H1 (cell line): Measurements from ENCODE around the gene RFLNA. TPM values are rescaled to one million over a fixed set of nuclear protein-coding genes. Genes with fewer than 3 reads are reported as not detected.

ENCODE experiments used
- CTCF ChIA-PET: fragments of 300-600 bp; sonication (Branson Sonifier 250); formaldehyde crosslinking; loops from one replicate; lab custom pipeline; 2021; ENCODE audit not compliant: partially characterized antibody; lab: Charles Lee
- POLR2A ChIA-PET: fragments of 300-600 bp; sonication (Branson Sonifier 250); formaldehyde crosslinking; loops from one replicate; lab custom pipeline; 2021; ENCODE audit warnings: inconsistent platforms; ENCODE audit not compliant: partially characterized antibody; lab: Charles Lee
- DNase-seq, 2 experiments: peaks; one replicate each; pipeline versions ENCODE4 v3.0.0 to v3.0.0-alpha.2; 2010 to 2022; ENCODE audit warnings: low spot score in 2 of 2, low read depth in 1 of 2, mixed read lengths in 1 of 2
- FAIRE-seq: peaks from 2 replicates; lab custom pipeline; 2011; peaks lifted over from hg19 to GRCh38; lab: Jason Lieb, UNC
- H2AFZ ChIP-seq: 2 replicates; pipeline ENCODE4 v1.8.1; 2012; ENCODE audit warnings: low read length, inconsistent platforms
- H2AK5ac ChIP-seq: 2 replicates; pipeline ENCODE4 v1.6.1; 2013; ENCODE audit warnings: low read depth, low read length
- H2BK120ac ChIP-seq: replicated peaks from 2 replicates; pipeline ENCODE3; 2013; ENCODE audit warnings: low read depth, low read length, inconsistent platforms
- H2BK12ac ChIP-seq: 2 replicates; pipeline ENCODE4 v1.6.1; 2013; ENCODE audit warnings: low read depth, low read length
- H2BK15ac ChIP-seq: 2 replicates; pipeline ENCODE4 v1.6.1; 2013; ENCODE audit warnings: low read length
- H2BK20ac ChIP-seq: 2 replicates; pipeline ENCODE4 v1.6.1; 2013; ENCODE audit warnings: low read length
- H2BK5ac ChIP-seq: 2 replicates; pipeline ENCODE4 v1.6.1; 2013; ENCODE audit warnings: low read depth, low read length
- H3K14ac ChIP-seq: 2 replicates; pipeline ENCODE4 v1.6.1; 2013; ENCODE audit warnings: inconsistent platforms; ENCODE audit not compliant: insufficient read length
- H3K18ac ChIP-seq: 2 replicates; pipeline ENCODE4 v1.6.1; 2013; ENCODE audit warnings: low read length; ENCODE audit errors: extremely low read depth
- H3K23ac ChIP-seq: 2 replicates; pipeline ENCODE4 v1.6.1; 2013; ENCODE audit warnings: inconsistent platforms; ENCODE audit not compliant: insufficient read length
- H3K23me2 ChIP-seq: 2 replicates; pipeline ENCODE4 v1.6.1; 2013; ENCODE audit warnings: low read depth, low read length
- H3K27ac ChIP-seq: 2 replicates; pipeline ENCODE4 v1.6.1; 2011; ENCODE audit warnings: low read depth, low read length, inconsistent platforms
- H3K27me3 ChIP-seq, 4 experiments: replicated peaks in 1 of 4; 1 replicate in 1 of 4; 2 replicates in 3 of 4; pipeline versions ENCODE4 v1.6.1 to v1.8.1; 2011 to 2013; ENCODE audit warnings: low read length in 3 of 4, mild to moderate bottlenecking in 3 of 4, inconsistent platforms in 2 of 4, mixed read lengths in 2 of 4, moderate library complexity in 1 of 4; ENCODE audit not compliant: control insufficient read depth in 3 of 4, insufficient read depth in 3 of 4; ENCODE audit errors: extremely low read depth in 1 of 4
- H3K36me3 ChIP-seq, 4 experiments: 2 replicates each; pipeline versions ENCODE4 v1.6.1 to v1.8.1; 2011 to 2013; ENCODE audit warnings: mild to moderate bottlenecking in 4 of 4, low read length in 3 of 4, moderate library complexity in 2 of 4, control low read depth in 1 of 4, inconsistent platforms in 1 of 4; ENCODE audit not compliant: insufficient read depth in 4 of 4, control insufficient read depth in 2 of 4
- H3K4ac ChIP-seq: replicated peaks from 2 replicates; pipeline ENCODE3; 2013; ENCODE audit warnings: low read length, low read depth, mixed read lengths, inconsistent platforms; ENCODE audit not compliant: insufficient read length
- H3K4me1 ChIP-seq, 4 experiments: replicated peaks in 1 of 4; 1 replicate in 1 of 4; 2 replicates in 3 of 4; pipeline versions ENCODE4 v1.6.1 to v1.8.1; 2011 to 2013; ENCODE audit warnings: low read length in 3 of 4, inconsistent platforms in 2 of 4, mixed read lengths in 1 of 4; ENCODE audit not compliant: insufficient read depth in 4 of 4, control insufficient read depth in 3 of 4
- H3K4me2 ChIP-seq, 2 experiments: 2 replicates each; pipeline versions ENCODE4 v1.6.1 to v1.8.1; 2011 to 2013; ENCODE audit warnings: low read depth in 2 of 2, low read length in 2 of 2, control low read depth in 1 of 2, inconsistent platforms in 1 of 2, mild to moderate bottlenecking in 1 of 2; ENCODE audit not compliant: insufficient read depth in 1 of 2
- H3K4me3 ChIP-seq, 4 experiments: fragments of 200-600, 300-600 bp in 1 of 4; sonication (generic), shearing (Covaris generic), sonication (Bioruptor Twin) in 1 of 4; 2 replicates each; pipeline versions ENCODE4 v1.5.1 to v1.8.1; 2011 to 2016; ENCODE audit warnings: low read length in 4 of 4, low read depth in 3 of 4, control low read depth in 2 of 4, inconsistent platforms in 2 of 4, mild to moderate bottlenecking in 2 of 4, mixed read lengths in 1 of 4, moderate library complexity in 1 of 4; ENCODE audit not compliant: insufficient read depth in 2 of 4; ENCODE audit errors: extremely low read depth in 1 of 4
- H3K56ac ChIP-seq: replicated peaks from 2 replicates; pipeline ENCODE3; 2013; ENCODE audit warnings: low read depth, mild to moderate bottlenecking, mixed read lengths, low read length, inconsistent platforms; ENCODE audit not compliant: insufficient read length
- H3K79me1 ChIP-seq: 2 replicates; pipeline ENCODE4 v1.6.1; 2013; ENCODE audit warnings: low read depth, low read length, control low read depth
- H3K79me2 ChIP-seq, 2 experiments: 2 replicates each; pipeline versions ENCODE4 v1.6.1 to v1.8.1; 2012 to 2013; ENCODE audit warnings: low read length in 2 of 2, mild to moderate bottlenecking in 2 of 2, inconsistent platforms in 1 of 2; ENCODE audit not compliant: insufficient read depth in 2 of 2, control insufficient read depth in 1 of 2
- H3K9ac ChIP-seq, 4 experiments: replicated peaks in 1 of 4; 1 replicate in 1 of 4; 2 replicates in 3 of 4; pipeline versions ENCODE4 v1.6.1 to v1.8.1; 2011 to 2013; ENCODE audit warnings: low read depth in 3 of 4, low read length in 3 of 4, control low read depth in 2 of 4, mild to moderate bottlenecking in 2 of 4, moderate library complexity in 2 of 4, inconsistent platforms in 1 of 4; ENCODE audit errors: extremely low read depth in 1 of 4
- H3K9me3 ChIP-seq, 2 experiments: 2 replicates each; pipeline versions ENCODE4 v1.6.1 to v1.8.1; 2012 to 2013; ENCODE audit warnings: mild to moderate bottlenecking in 2 of 2, moderate library complexity in 2 of 2, control low read depth in 1 of 2, inconsistent platforms in 1 of 2, low read depth in 1 of 2, low read length in 1 of 2, mixed read lengths in 1 of 2; ENCODE audit not compliant: insufficient read depth in 2 of 2
- H4K20me1 ChIP-seq, 2 experiments: replicated peaks in 1 of 2; 2 replicates each; pipeline versions ENCODE3 to v1.8.1; 2011 to 2013; ENCODE audit warnings: inconsistent platforms in 2 of 2, low read length in 2 of 2, mild to moderate bottlenecking in 1 of 2; ENCODE audit not compliant: insufficient read depth in 2 of 2, control insufficient read depth in 1 of 2
- H4K5ac ChIP-seq: 2 replicates; pipeline ENCODE4 v1.6.1; 2013; ENCODE audit warnings: low read length, low read depth, mixed read lengths, inconsistent platforms; ENCODE audit not compliant: insufficient read length
- H4K8ac ChIP-seq: 2 replicates; pipeline ENCODE4 v1.8.0; 2013; ENCODE audit warnings: mild to moderate bottlenecking, moderate library complexity, low read length, inconsistent platforms; ENCODE audit not compliant: insufficient read depth; ENCODE audit errors: extremely low read depth
- H4K91ac ChIP-seq: replicated peaks from 2 replicates; pipeline ENCODE3; 2013; ENCODE audit warnings: low read length, mixed read lengths, inconsistent platforms; ENCODE audit not compliant: insufficient read length
- HDAC2 ChIP-seq, 2 experiments: fragments of 300-600 bp in 1 of 2; sonication (generic) in 1 of 2; IDR thresholded peaks; 2 replicates each; pipeline ENCODE4 v1.6.1; 2011 to 2012; ENCODE audit warnings: low read depth in 2 of 2, low read length in 2 of 2, mild to moderate bottlenecking in 2 of 2, moderate library complexity in 2 of 2, borderline replicate concordance in 1 of 2, inconsistent platforms in 1 of 2
- NRF1 ChIP-seq: IDR thresholded peaks from 2 replicates; pipeline ENCODE4 v1.6.1; 2011; ENCODE audit warnings: mild to moderate bottlenecking, low read depth, low read length, improper control_type of control experiment
- RAD21 ChIP-seq, 2 experiments: IDR thresholded peaks in 1 of 2; conservative IDR thresholded peaks in 1 of 2; 2 replicates each; pipeline ENCODE4 v1.6.1; 2011; ENCODE audit warnings: low read depth in 2 of 2, low read length in 2 of 2, improper control_type of control experiment in 1 of 2, inconsistent platforms in 1 of 2, mild to moderate bottlenecking in 1 of 2, moderate library complexity in 1 of 2
- SIX5 ChIP-seq: IDR thresholded peaks from 2 replicates; pipeline ENCODE4 v1.6.1; 2011; ENCODE audit warnings: mild to moderate bottlenecking, low read depth, low read length
- ZNF274 ChIP-seq: IDR thresholded peaks from 2 replicates; pipeline ENCODE4 v1.7.0; 2012; ENCODE audit warnings: low read length, borderline replicate concordance; ENCODE audit errors: extremely low read depth
- WGBS, 2 experiments: shearing (Covaris generic) in 1 of 2; methylation state at CpG; one replicate each; pipeline versions ENCODE4 v1.1.6 to v1.1.7; 2013 to 2015; ENCODE audit warnings: low lambda C conversion rate in 2 of 2, mixed read lengths in 2 of 2, inconsistent platforms in 1 of 2, low coverage in 1 of 2, missing lambda C conversion rate in 1 of 2; ENCODE audit not compliant: insufficient replicate concordance in 2 of 2, insufficient coverage in 1 of 2, insufficient read length in 1 of 2; ENCODE audit errors: extremely low coverage in 1 of 2, missing lambda C conversion rate in 1 of 2; 5-methylcytosine and 5-hydroxymethylcytosine counted together
- polyA plus RNA-seq, 7 experiments: library from polyadenylated mRNA; depleted of rRNA in 3 of 7; stranded (reverse) in 5 of 7; unstranded in 2 of 7; fragments of >200 nt in 5 of 7; fragments of 200-250 nt in 2 of 7; gene quantifications; 1 replicate in 5 of 7; 2 replicates in 1 of 7; 4 replicates in 1 of 7; pipeline versions ENCODE4 v1.2.1 to v1.2.3, GENCODE V29; 2011 to 2013; ENCODE audit warnings: missing spikeins in 2 of 7, mixed read lengths in 2 of 7
- total RNA-seq: library from RNA; stranded (reverse); fragmentation: NEBNext Ultra II Directional; extraction: Animal tissue kit (Norgen Biotek cat#: 25700); gene quantifications from 2 replicates; pipeline ENCODE4 v1.2.1, GENCODE V29; 2021
- TF ChIP-seq, protein P1 (sequence below), 3 experiments: IDR thresholded peaks; 1 replicate in 2 of 3; 2 replicates in 1 of 3; pipeline versions ENCODE4 v1.5.1 to v1.6.1; 2011; ENCODE audit warnings: low read length in 3 of 3, mild to moderate bottlenecking in 3 of 3, inconsistent platforms in 2 of 3, low read depth in 1 of 3, moderate library complexity in 1 of 3; ENCODE audit not compliant: insufficient read depth in 1 of 3; ENCODE audit errors: control extremely low read depth in 1 of 3
- TF ChIP-seq, protein P2 (sequence below): IDR thresholded peaks from 2 replicates; pipeline ENCODE4 v1.6.1; 2012; ENCODE audit warnings: inconsistent platforms
- TF ChIP-seq, protein P3 (sequence below): IDR thresholded peaks from 2 replicates; pipeline ENCODE4 v1.6.1; 2011; ENCODE audit warnings: low read length, improper control_type of control experiment

The RFLNA gene
- total and polyA plus RNA-seq, 2 of the 8 experiments (the other 6 are each of a cell fraction or from before 2014, with no cell fraction given), result 6.4 to 6.6 TPM

DNA sequence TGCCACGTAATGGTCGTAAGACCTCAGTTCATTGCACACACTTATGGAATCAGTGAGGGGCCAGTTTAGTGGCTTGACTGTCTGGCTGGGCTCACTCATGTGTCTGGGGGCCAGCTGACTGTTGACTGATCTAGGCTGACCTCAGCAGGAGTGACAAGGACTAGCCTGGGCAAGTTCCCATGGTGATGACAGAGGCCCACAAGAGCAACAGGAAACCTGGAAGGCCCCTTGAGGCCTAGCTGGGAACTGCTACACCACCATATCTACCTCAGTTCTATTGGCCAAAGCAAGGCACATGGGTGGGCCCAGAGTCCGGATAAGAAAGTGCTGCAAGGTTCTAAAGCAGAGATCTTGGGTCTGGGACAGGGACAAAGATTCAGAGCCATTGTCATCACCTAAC is 21.3 kb upstream of the RFLNA start:
- Histone ChIP-seq H3K9ac (no peak overlapping the region), H3K18ac (peak overlapping the region; percentile 97), H3K27me3 (no peaks in the 10 kb centered on the region), H3K9me3 (no peaks in the 10 kb centered on the region), H3K4me1 (peaks cover 0 to 11% (median 2%) of the 10 kb centered on the region in 4 experiments; a peak in 2 of 7 replicates), H3K4me3 (no peak overlapping the region), H2BK15ac (no peak overlapping the region), H3K23ac (no peak overlapping the region), H2AFZ (no peak overlapping the region), H3K23me2 (no peaks in the 10 kb centered on the region), H3K27ac (no peak overlapping the region), H2BK120ac (peak overlapping the region; percentile 47), H2BK5ac (peak overlapping the region; percentile 85), H2AK5ac (no peak overlapping the region), H4K5ac (peak overlapping the region; percentile 2), H4K8ac (no peak overlapping the region), H3K79me2 (no peaks in the 10 kb centered on the region), H2BK20ac (no peak overlapping the region; the same call in 1 of the 2 replicates), H3K79me1 (no peaks in the 10 kb centered on the region), H3K4me2 (no peak overlapping the region), H3K36me3 (no peaks in the 10 kb centered on the region), H4K91ac (peak overlapping the region; percentile 25), H3K56ac (no peak overlapping the region), H3K14ac (no peak overlapping the region), H4K20me1 (no peaks in the 10 kb centered on the region), H3K4ac (no peak overlapping the region), H2BK12ac (peak overlapping the region; percentile 63)
- 95% methylated on average over 3 of the region's 3 CpGs; no CpG with 5 or more reads in 1 of the 2 experiments for WGBS, 2 experiments
- ChIA-PET POLR2A (interaction anchor here (1.3 kb wide), 1 partner anchor 16 kb away, joined by 3 read pairs; no protein-coding TSS in a partner anchor), CTCF (interaction anchor here (0.8 to 2.5 kb wide), 18 partner anchors 10 to 236 kb away, joined by 3 to 15 read pairs (median 4); no protein-coding TSS in a partner anchor)
- FAIRE-seq (no peak), DNase-seq (peak; percentile 44 to 66)
- TF ChIP-seq, protein P1, sequence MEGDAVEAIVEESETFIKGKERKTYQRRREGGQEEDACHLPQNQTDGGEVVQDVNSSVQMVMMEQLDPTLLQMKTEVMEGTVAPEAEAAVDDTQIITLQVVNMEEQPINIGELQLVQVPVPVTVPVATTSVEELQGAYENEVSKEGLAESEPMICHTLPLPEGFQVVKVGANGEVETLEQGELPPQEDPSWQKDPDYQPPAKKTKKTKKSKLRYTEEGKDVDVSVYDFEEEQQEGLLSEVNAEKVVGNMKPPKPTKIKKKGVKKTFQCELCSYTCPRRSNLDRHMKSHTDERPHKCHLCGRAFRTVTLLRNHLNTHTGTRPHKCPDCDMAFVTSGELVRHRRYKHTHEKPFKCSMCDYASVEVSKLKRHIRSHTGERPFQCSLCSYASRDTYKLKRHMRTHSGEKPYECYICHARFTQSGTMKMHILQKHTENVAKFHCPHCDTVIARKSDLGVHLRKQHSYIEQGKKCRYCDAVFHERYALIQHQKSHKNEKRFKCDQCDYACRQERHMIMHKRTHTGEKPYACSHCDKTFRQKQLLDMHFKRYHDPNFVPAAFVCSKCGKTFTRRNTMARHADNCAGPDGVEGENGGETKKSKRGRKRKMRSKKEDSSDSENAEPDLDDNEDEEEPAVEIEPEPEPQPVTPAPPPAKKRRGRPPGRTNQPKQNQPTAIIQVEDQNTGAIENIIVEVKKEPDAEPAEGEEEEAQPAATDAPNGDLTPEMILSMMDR (IDR thresholded peaks at IDR 0.05; ENCODE audit: control extremely low read depth in 1 of 3, insufficient read depth in 1 of 3, low read depth in 1 of 3, low read length in 3 of 3), result peak; percentile 45 to 74 (median 46)
- TF ChIP-seq SIX5 (no peak), HDAC2 (IDR thresholded peaks at IDR 0.05; ENCODE audit: borderline replicate concordance in 1 of 2, low read depth in 2 of 2, low read length in 2 of 2) (no peak), RAD21 (IDR thresholded peaks at IDR 0.05 in 1 of 2, conservative IDR thresholded peaks at IDR 0.05 in 1 of 2; ENCODE audit: low read depth in 2 of 2, low read length in 2 of 2) (peak; percentile 39 to 57; a peak in 3 of 4 replicates), ZNF274 (no peak), NRF1 (no peak)
- TF ChIP-seq, protein P2, sequence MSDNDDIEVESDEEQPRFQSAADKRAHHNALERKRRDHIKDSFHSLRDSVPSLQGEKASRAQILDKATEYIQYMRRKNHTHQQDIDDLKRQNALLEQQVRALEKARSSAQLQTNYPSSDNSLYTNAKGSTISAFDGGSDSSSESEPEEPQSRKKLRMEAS, result peak; percentile 52; the same call in 1 of the 2 replicates
- TF ChIP-seq, protein P3, sequence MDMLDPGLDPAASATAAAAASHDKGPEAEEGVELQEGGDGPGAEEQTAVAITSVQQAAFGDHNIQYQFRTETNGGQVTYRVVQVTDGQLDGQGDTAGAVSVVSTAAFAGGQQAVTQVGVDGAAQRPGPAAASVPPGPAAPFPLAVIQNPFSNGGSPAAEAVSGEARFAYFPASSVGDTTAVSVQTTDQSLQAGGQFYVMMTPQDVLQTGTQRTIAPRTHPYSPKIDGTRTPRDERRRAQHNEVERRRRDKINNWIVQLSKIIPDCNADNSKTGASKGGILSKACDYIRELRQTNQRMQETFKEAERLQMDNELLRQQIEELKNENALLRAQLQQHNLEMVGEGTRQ, result peak; percentile 62
